Measurements from ENCODE around the gene TGOLN2. TPM values are rescaled to one million over a fixed set of nuclear protein-coding genes. Genes with fewer than 3 reads are reported as not detected.

Gene TGOLN2
- total RNA-seq, 2 donors from 2014 or later = 58.6 to 67.0 TPM

GRCh38 chr2:85291425-85292023 lies 36.3 kb downstream of the TGOLN2 start:
- H3K27ac ChIP-seq (ENCODE audit: low read depth, low read length) = no peak overlapping the region
- Mint-ChIP-seq H3K36me3 (ENCODE audit: low read depth) (peaks cover 65% of the 10 kb centered on the region), H3K4me3 (no peak overlapping the region), H3K9me3 (no peaks in the 10 kb centered on the region), H3K4me1 (peaks cover 7% of the 10 kb centered on the region), H3K27ac (no peak overlapping the region), H3K27me3 (ENCODE audit: insufficient read depth) (no peaks in the 10 kb centered on the region)
- no peak for TF ChIP-seq CTCF (conservative IDR thresholded peaks at IDR 0.05)
- no peaks in the 10 kb centered on the region for H3K27me3 ChIP-seq (ENCODE audit: control insufficient read depth, insufficient read depth, low read length, poor library complexity, severe bottlenecking)
- no peak overlapping the region for H3K9ac ChIP-seq (ENCODE audit: extremely low read depth, low read length, poor library complexity, severe bottlenecking)
- WGBS, 2 experiments (ENCODE audit: insufficient coverage in 1 of 2, insufficient read length in 1 of 2) = 94% methylated on average over 4 of the region's 4 CpGs; no CpG with 5 or more reads in 1 of the 2 experiments
- H3K36me3 ChIP-seq (ENCODE audit: control insufficient read depth, insufficient read depth, low read length) = peaks cover 62% of the 10 kb centered on the region
- H3K4me3 ChIP-seq (ENCODE audit: low read length) = no peak overlapping the region
- no peaks in the 10 kb centered on the region for H3K4me1 ChIP-seq (ENCODE audit: control insufficient read depth, insufficient read depth, low read length)
- DNase-seq = no peak
- H3K9me3 ChIP-seq (ENCODE audit: control insufficient read depth, low read length) = no peaks in the 10 kb centered on the region

- Mint-ChIP-seq H3K4me1 (peaks cover 7% of the 10 kb centered on the region), H3K9me3 (no peaks in the 10 kb centered on the region), H3K27ac (peak overlapping the region; percentile 65), H3K27me3 (ENCODE audit: insufficient read depth) (no peaks in the 10 kb centered on the region), H3K4me3 (no peak overlapping the region), H3K36me3 (ENCODE audit: low read depth) (peaks cover 72% of the 10 kb centered on the region)
- H3K9ac ChIP-seq (ENCODE audit: extremely low read depth, low read length, poor library complexity, severe bottlenecking) = no peak overlapping the region
- no peak for DNase-seq
- no peak for TF ChIP-seq CTCF (conservative IDR thresholded peaks at IDR 0.05)
- no peak overlapping the region for H3K4me3 ChIP-seq (ENCODE audit: low read length)
- WGBS, 2 experiments (ENCODE audit: insufficient coverage in 1 of 2, insufficient read length in 1 of 2) = 77 to 79% methylated on average over 9 to 10 of the region's 10 CpGs
- no peaks in the 10 kb centered on the region for H3K27me3 ChIP-seq (ENCODE audit: control insufficient read depth, insufficient read depth, low read length, poor library complexity, severe bottlenecking)
- no peaks in the 10 kb centered on the region for H3K9me3 ChIP-seq (ENCODE audit: control insufficient read depth, low read length)
- H3K27ac ChIP-seq (ENCODE audit: low read depth, low read length) = no peak overlapping the region
- peaks cover 70% of the 10 kb centered on the region for H3K36me3 ChIP-seq (ENCODE audit: control insufficient read depth, insufficient read depth, low read length)
- no peaks in the 10 kb centered on the region for H3K4me1 ChIP-seq (ENCODE audit: control insufficient read depth, insufficient read depth, low read length)
These were observed 39.5 kb downstream of the TGOLN2 start for GRCh38 chr2:85288244-85288725.

GRCh38 chr2:85287721-85288120 lies 40.1 kb downstream of the TGOLN2 start:
- peaks cover 7% of the 10 kb centered on the region for H3K4me1 Mint-ChIP-seq
- 96 to 100% methylated on average over 1 to 7 of the region's 7 CpGs for WGBS, 2 experiments (ENCODE audit: insufficient coverage in 1 of 2, insufficient read length in 1 of 2)
- H3K27ac ChIP-seq (ENCODE audit: low read depth, low read length) = no peak overlapping the region

More at GRCh38 chr2:85287721-85288120, 40.1 kb downstream of the TGOLN2 start:
- Mint-ChIP-seq H3K36me3 (ENCODE audit: low read depth) (peaks cover 72% of the 10 kb centered on the region), H3K9me3 (no peaks in the 10 kb centered on the region), H3K27ac (no peak overlapping the region), H3K4me3 (no peak overlapping the region), H3K27me3 (ENCODE audit: insufficient read depth) (no peaks in the 10 kb centered on the region)
- TF ChIP-seq CTCF (conservative IDR thresholded peaks at IDR 0.05) = no peak
- no peak overlapping the region for H3K4me3 ChIP-seq (ENCODE audit: low read length)
- no peaks in the 10 kb centered on the region for H3K9me3 ChIP-seq (ENCODE audit: control insufficient read depth, low read length)
- peaks cover 67% of the 10 kb centered on the region for H3K36me3 ChIP-seq (ENCODE audit: control insufficient read depth, insufficient read depth, low read length)
- H3K27me3 ChIP-seq (ENCODE audit: control insufficient read depth, insufficient read depth, low read length, poor library complexity, severe bottlenecking) = no peaks in the 10 kb centered on the region
- no peak for DNase-seq
- no peak overlapping the region for H3K9ac ChIP-seq (ENCODE audit: extremely low read depth, low read length, poor library complexity, severe bottlenecking)
- H3K4me1 ChIP-seq (ENCODE audit: control insufficient read depth, insufficient read depth, low read length) = no peaks in the 10 kb centered on the region

All from endodermal cell (in vitro differentiated cells).